GM12874 (cell line): ENCODE measurements around the gene DENND1A.

ENCODE experiments used
- TF ChIP-seq, protein P1 (sequence below): IDR thresholded peaks from 2 replicates; pipeline ENCODE4 v1.5.1; 2011; ENCODE audit warnings: low read depth, mild to moderate bottlenecking, control low read depth, low read length, moderate library complexity; ENCODE audit not compliant: insufficient read depth

DENND1A gene

GRCh38 chr9:123893831-123894460, 36.0 kb downstream of the DENND1A start:
- TF ChIP-seq, protein P1, sequence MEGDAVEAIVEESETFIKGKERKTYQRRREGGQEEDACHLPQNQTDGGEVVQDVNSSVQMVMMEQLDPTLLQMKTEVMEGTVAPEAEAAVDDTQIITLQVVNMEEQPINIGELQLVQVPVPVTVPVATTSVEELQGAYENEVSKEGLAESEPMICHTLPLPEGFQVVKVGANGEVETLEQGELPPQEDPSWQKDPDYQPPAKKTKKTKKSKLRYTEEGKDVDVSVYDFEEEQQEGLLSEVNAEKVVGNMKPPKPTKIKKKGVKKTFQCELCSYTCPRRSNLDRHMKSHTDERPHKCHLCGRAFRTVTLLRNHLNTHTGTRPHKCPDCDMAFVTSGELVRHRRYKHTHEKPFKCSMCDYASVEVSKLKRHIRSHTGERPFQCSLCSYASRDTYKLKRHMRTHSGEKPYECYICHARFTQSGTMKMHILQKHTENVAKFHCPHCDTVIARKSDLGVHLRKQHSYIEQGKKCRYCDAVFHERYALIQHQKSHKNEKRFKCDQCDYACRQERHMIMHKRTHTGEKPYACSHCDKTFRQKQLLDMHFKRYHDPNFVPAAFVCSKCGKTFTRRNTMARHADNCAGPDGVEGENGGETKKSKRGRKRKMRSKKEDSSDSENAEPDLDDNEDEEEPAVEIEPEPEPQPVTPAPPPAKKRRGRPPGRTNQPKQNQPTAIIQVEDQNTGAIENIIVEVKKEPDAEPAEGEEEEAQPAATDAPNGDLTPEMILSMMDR, result no peak

- TF ChIP-seq, protein P1, result no peak
Observed at GRCh38 chr9:123893115-123893514, 36.8 kb downstream of the DENND1A start.

- TF ChIP-seq, protein P1, result no peak
Observed at GRCh38 chr9:123887837-123888236, 42.1 kb downstream of the DENND1A start.

DNA sequence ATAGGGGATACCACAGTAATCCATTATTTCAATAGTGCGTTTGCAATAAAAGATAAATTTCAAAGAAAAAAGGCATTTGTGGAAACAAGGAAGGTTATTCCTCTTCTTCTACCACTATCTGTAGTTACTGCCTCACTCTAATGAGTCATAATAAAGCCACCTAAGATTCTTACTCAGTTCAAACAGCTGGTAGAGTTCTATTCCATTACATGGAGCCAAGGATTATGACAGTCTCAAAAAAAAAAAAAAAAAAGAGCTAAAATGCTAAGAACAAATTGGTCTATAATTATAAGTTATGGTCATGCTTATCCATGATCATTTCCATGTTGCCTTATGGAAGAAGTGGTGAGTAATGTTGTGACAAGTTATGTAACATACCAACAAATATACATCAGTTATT, 46.3 kb downstream of the DENND1A start:
- TF ChIP-seq, protein P1, result no peak

DNA sequence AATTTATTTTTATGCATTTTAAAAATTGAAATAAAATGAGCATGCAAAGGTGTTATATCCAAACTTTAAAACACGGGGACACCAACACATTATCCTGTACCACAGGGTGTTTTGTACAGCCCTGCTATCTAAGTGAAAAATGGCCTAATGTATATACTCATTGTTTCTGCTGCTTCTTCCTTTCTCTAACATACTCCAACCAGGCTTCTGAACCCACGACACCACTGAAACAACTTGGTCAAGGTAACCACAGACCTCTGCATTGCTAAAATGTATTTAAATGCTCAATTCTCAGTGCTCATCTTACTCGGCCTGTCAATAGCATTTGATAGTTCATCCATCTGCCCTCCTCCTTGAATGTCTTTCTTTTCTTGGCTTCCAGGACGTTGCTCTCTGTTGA, 48.3 kb downstream of the DENND1A start:
- TF ChIP-seq, protein P1, result no peak

GRCh38 chr9:123880420-123880819, 49.5 kb downstream of the DENND1A start:
- TF ChIP-seq, protein P1, result no peak

GRCh38 chr9:123876750-123877149, 53.2 kb downstream of the DENND1A start:
- TF ChIP-seq, protein P1, result no peak

- TF ChIP-seq, protein P1, result no peak
Observed at GRCh38 chr9:123872710-123873109, 57.2 kb downstream of the DENND1A start.
